Measurements from ENCODE around the gene SGTA. TPM values are rescaled to one million over a fixed set of nuclear protein-coding genes. Genes with fewer than 3 reads are reported as not detected.
A peak's percentile ranks its signal among the peaks of the same experiment; 100 is the strongest.

The SGTA gene
- total RNA-seq, 3 donors from 2014 or later (not counting 1 experiment from before 2014, with no cell fraction given) = 35.2 to 38.1 (median 36.2) TPM

DNA sequence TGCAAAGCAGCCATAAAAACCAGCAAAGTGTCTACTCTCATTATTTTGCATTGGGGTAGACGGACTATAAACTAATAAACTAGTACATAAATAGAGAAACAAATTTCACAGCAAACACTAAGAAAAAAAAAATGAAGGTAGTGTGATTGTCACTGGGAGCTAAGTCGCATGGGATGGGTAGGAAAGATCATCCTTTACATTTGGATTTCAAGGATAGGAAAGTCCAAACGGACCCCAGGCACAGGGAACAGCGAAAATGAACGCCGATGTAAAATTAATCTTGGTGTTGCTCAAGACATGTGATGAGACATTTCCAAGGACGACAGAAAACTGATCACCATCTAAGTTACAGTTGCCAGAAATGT, 690 bp upstream of the SGTA start:
- TF ChIP-seq, protein P1, sequence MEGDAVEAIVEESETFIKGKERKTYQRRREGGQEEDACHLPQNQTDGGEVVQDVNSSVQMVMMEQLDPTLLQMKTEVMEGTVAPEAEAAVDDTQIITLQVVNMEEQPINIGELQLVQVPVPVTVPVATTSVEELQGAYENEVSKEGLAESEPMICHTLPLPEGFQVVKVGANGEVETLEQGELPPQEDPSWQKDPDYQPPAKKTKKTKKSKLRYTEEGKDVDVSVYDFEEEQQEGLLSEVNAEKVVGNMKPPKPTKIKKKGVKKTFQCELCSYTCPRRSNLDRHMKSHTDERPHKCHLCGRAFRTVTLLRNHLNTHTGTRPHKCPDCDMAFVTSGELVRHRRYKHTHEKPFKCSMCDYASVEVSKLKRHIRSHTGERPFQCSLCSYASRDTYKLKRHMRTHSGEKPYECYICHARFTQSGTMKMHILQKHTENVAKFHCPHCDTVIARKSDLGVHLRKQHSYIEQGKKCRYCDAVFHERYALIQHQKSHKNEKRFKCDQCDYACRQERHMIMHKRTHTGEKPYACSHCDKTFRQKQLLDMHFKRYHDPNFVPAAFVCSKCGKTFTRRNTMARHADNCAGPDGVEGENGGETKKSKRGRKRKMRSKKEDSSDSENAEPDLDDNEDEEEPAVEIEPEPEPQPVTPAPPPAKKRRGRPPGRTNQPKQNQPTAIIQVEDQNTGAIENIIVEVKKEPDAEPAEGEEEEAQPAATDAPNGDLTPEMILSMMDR (IDR thresholded peaks at IDR 0.05) = no peak
- Mint-ChIP-seq H3K27ac (peak overlapping the region; percentile 92 to 93), H3K9me3 (no peaks in the 10 kb centered on the region), H3K4me3 (peak overlapping the region; percentile 88), H3K27me3 (ENCODE audit: low read depth in 2 of 2) (no peaks in the 10 kb centered on the region), H3K36me3 (no peaks in the 10 kb centered on the region), H3K4me1 (peaks cover 28 to 36% of the 10 kb centered on the region in 2 donors)
- DNase-seq (no peak), ATAC-seq (no peak)
- H3K27ac ChIP-seq (ENCODE audit: low read length) = peak overlapping the region; percentile 56
- peaks cover 1% of the 10 kb centered on the region for H3K36me3 ChIP-seq (ENCODE audit: control insufficient read depth, insufficient read depth, low read length)
- 94% methylated on average over 6 of the region's 7 CpGs for WGBS (ENCODE audit: insufficient coverage)
- H3K4me3 ChIP-seq (ENCODE audit: low read length) = no peak overlapping the region
- H3K27me3 ChIP-seq (ENCODE audit: control insufficient read depth, insufficient read depth, low read length) = no peaks in the 10 kb centered on the region
- no peaks in the 10 kb centered on the region for H3K9me3 ChIP-seq (ENCODE audit: control insufficient read depth, insufficient read depth, low read length)
- peaks cover 40% of the 10 kb centered on the region for H3K4me1 ChIP-seq (ENCODE audit: control insufficient read depth, insufficient read depth, low read length)
- intact Hi-C loops (cut with micrococcal nuclease) = loop anchor here (1.0 kb wide), 2 partner anchors 36 to 44 kb away; partner anchors contain the start of gene ZNF554

DNA sequence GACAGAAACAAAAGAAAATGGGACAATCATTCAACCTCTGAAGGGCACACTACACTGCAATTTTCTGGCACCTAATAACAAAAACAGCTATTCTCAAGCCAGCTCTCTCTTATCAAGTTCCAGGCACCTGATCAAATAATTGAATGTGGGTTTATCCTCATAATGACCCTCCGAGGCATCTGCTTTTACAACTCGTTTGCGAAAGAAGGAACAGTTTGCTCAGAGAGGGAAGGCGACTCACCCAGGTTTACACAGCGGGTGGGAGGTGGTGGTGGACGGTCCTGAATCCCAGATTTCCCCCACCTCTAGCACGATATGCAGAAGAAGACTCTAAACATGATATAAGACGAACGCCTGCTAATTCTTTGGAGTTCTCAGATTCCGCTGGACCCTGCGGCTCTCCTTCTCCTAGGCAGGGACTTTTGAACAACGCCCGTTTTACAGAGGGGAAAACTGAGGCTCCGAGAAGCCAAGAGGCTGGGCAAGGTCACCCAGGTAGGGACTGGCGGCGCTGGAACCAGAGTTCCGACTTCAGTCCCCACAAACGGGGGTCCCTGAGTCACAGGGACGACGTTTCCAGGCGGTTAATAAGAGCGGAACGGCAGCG, 641 bp downstream of the SGTA start:
- intact Hi-C loops (cut with micrococcal nuclease) = no loop called here
- Mint-ChIP-seq H3K9me3 (no peaks in the 10 kb centered on the region), H3K4me1 (peaks cover 28 to 36% of the 10 kb centered on the region in 2 donors), H3K27me3 (ENCODE audit: low read depth in 2 of 2) (no peaks in the 10 kb centered on the region), H3K27ac (peak overlapping the region; percentile 92 to 93), H3K4me3 (peak overlapping the region; percentile 88), H3K36me3 (no peaks in the 10 kb centered on the region)
- ATAC-seq (no peak), DNase-seq (no peak)
- Histone ChIP-seq H3K4me3 (ENCODE audit: low read length) (peak overlapping the region; percentile 96), H3K36me3 (ENCODE audit: control insufficient read depth, insufficient read depth, low read length) (peaks cover 2% of the 10 kb centered on the region), H3K4me1 (ENCODE audit: control insufficient read depth, insufficient read depth, low read length) (peaks cover 40% of the 10 kb centered on the region), H3K9me3 (ENCODE audit: control insufficient read depth, insufficient read depth, low read length) (no peaks in the 10 kb centered on the region), H3K27ac (ENCODE audit: low read length) (peak overlapping the region; percentile 94), H3K27me3 (ENCODE audit: control insufficient read depth, insufficient read depth, low read length) (no peaks in the 10 kb centered on the region)
- under 1% methylated on average over 20 of the region's 24 CpGs for WGBS (ENCODE audit: insufficient coverage)
- TF ChIP-seq, protein P1 (IDR thresholded peaks at IDR 0.05) = no peak

DNA sequence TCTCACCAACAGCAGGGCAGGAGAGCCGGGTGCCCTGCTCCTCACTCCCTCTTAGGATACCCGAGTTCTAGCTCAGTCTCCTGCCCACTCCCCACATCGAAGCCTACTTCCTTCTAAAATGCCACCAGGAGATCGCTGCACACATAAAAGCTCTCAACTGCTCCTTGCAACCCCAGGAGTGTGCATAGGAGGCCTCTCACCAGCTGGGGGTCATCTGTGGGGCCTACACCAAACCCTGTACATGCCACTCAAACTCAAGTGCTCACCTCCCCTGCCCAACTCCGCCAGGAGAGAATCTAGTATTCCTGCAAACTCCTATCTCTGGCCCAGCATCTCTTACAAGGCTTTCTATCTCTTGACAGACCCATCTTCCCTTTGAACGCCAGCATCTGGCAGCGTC, 2.8 kb downstream of the SGTA start:
- no peaks in the 10 kb centered on the region for H3K27me3 Mint-ChIP-seq (ENCODE audit: low read depth in 2 of 2)
- Histone ChIP-seq H3K4me3 (ENCODE audit: low read length) (no peak overlapping the region), H3K27me3 (ENCODE audit: control insufficient read depth, insufficient read depth, low read length) (no peaks in the 10 kb centered on the region), H3K27ac (ENCODE audit: low read length) (no peak overlapping the region), H3K9me3 (ENCODE audit: control insufficient read depth, insufficient read depth, low read length) (no peaks in the 10 kb centered on the region), H3K36me3 (ENCODE audit: control insufficient read depth, insufficient read depth, low read length) (peaks cover 2% of the 10 kb centered on the region), H3K4me1 (ENCODE audit: control insufficient read depth, insufficient read depth, low read length) (peaks cover 44% of the 10 kb centered on the region)
- ATAC-seq = no peak
- H3K27ac Mint-ChIP-seq = no peak overlapping the region
- H3K36me3 Mint-ChIP-seq = no peaks in the 10 kb centered on the region
- H3K4me1 Mint-ChIP-seq = peaks cover 34 to 41% of the 10 kb centered on the region in 2 donors
- TF ChIP-seq, protein P1 (IDR thresholded peaks at IDR 0.05) = no peak
- H3K9me3 Mint-ChIP-seq = no peaks in the 10 kb centered on the region
- 94% methylated on average over 7 of the region's 7 CpGs for WGBS (ENCODE audit: insufficient coverage)
- peak overlapping the region; percentile 41 for H3K4me3 Mint-ChIP-seq
- DNase-seq = no peak
- intact Hi-C loops (cut with micrococcal nuclease) = no loop called here

Data from natural killer cell (primary cell).